Choroid plexus epithelial cell (primary cell): ENCODE measurements around the gene NR6A1.

ENCODE experiments used
- DNase-seq: peaks from one replicate; pipeline ENCODE4 v3.0.0-alpha.2; 2010; ENCODE audit warnings: low read depth
- H3K4me3 ChIP-seq: 2 replicates; pipeline ENCODE4 v1.5.1; 2011; ENCODE audit warnings: low read depth, mild to moderate bottlenecking, control low read depth, low read length, moderate library complexity
- TF ChIP-seq, protein P1 (sequence below): conservative IDR thresholded peaks from 2 replicates; pipeline ENCODE4 v1.5.1; 2011; ENCODE audit warnings: low read depth, mild to moderate bottlenecking, control low read depth, inconsistent platforms, low read length, moderate library complexity

NR6A1 gene

GRCh38 chr9:124688238-124688904, 82.7 kb downstream of the NR6A1 start:
- TF ChIP-seq, protein P1, sequence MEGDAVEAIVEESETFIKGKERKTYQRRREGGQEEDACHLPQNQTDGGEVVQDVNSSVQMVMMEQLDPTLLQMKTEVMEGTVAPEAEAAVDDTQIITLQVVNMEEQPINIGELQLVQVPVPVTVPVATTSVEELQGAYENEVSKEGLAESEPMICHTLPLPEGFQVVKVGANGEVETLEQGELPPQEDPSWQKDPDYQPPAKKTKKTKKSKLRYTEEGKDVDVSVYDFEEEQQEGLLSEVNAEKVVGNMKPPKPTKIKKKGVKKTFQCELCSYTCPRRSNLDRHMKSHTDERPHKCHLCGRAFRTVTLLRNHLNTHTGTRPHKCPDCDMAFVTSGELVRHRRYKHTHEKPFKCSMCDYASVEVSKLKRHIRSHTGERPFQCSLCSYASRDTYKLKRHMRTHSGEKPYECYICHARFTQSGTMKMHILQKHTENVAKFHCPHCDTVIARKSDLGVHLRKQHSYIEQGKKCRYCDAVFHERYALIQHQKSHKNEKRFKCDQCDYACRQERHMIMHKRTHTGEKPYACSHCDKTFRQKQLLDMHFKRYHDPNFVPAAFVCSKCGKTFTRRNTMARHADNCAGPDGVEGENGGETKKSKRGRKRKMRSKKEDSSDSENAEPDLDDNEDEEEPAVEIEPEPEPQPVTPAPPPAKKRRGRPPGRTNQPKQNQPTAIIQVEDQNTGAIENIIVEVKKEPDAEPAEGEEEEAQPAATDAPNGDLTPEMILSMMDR, result no peak
- no peak overlapping the region for H3K4me3 ChIP-seq
- no peak for DNase-seq

- DNase-seq, result no peak
- no peak overlapping the region for H3K4me3 ChIP-seq
- TF ChIP-seq, protein P1, result no peak
Measured at GRCh38 chr9:124686918-124687317, 84.2 kb downstream of the NR6A1 start.

DNA sequence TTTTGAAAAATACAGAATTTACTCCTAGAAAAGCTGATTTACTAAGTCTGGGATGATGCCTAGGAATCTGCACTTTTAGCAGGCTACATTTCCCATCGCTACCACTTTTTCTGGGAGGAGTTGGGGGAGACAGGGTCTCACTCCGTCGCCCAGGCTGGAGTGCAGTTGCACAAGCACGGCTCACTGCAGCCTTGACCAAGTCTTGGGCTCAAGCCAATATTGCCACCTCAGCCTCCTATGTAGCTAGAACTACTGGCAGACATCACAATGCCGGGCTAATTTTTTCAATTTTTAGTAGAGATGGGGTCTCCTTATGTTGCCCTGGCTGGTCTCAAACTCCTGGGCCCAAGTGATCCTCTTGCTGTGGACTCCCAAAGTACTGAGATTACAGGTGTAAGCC, 85.9 kb downstream of the NR6A1 start:
- TF ChIP-seq, protein P1, result no peak
- DNase-seq, result no peak
- no peak overlapping the region for H3K4me3 ChIP-seq

DNA sequence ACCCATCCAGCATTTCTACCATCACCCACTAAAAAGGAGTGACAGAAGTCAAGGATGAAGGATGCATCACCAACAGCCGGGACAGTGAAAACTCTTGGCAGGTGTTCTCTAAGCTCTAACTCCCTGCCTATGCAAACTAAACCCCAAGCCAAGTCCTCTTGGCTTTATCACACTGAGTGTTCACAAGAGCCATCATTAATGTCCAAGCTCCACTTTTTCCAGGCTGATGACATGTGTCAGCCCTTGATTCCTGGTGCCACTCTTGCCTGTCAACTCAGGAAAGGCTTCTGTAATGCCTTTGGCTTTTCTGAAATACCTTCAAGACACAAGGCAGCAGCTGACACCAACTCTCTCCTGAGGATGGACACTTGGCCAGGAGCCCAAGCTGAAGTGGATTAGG, 86.9 kb downstream of the NR6A1 start:
- TF ChIP-seq, protein P1, result no peak
- DNase-seq, result no peak
- no peak overlapping the region for H3K4me3 ChIP-seq

DNA sequence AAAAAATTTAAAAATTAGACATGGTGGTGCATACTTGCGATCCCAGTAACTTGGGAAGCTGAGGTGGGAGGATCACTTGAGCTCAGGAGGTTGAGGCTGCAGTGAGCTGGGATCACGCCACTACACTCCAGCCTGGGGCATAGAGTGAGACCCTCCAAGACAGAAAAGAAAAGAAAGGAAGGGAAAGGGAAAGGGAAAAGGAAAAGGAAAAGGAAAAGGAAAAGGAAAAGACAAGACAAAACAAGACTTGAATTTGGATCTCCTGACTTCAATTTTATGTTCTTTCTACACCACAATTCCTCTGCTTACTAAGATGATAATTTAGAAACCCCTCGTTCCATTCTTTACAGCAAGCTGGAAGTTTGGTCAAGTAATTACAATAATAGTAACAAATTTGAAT, 88.1 kb downstream of the NR6A1 start:
- H3K4me3 ChIP-seq, result no peak overlapping the region
- no peak for DNase-seq
- TF ChIP-seq, protein P1, result no peak

DNA sequence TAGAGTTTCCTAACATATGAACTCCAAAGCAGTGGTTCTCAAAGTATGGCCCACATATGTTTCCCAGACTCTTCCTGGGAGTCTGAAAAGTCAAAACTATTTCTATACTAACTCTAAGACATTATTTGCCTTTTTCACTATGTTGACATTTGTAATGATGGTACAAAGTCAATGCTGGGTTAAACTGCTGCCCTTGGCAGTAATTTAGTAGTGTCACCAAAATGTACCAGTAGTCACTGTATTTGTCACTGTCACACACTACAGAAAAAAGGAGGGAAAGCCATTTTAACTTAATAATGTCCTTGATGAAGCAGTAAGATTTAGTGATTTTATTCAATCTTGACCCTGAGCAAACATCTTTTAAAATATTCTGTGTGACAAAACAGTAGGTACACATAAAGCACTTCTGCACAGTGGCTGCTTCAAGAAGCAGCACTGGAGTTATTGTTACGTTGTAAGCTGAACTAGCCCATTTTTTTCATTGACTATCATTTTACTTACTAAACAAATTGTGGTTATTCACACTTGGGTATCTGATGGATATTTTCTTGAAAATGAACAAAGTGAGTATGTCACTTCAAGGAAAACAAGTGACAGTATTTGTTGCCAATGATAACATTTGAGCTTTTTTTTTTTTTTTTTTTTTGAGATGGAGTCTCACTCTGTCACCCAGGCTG, 90.3 kb downstream of the NR6A1 start:
- H3K4me3 ChIP-seq, result no peak overlapping the region
- TF ChIP-seq, protein P1, result no peak

GRCh38 chr9:124680049-124680448, 91.1 kb downstream of the NR6A1 start:
- H3K4me3 ChIP-seq, result no peak overlapping the region
- TF ChIP-seq, protein P1, result no peak
- DNase-seq, result no peak

More for the DNA sequence above, 90.3 kb downstream of the NR6A1 start:
- DNase-seq, result no peak
